ENCODE data around the gene RAB30. TPM values are rescaled to one million over a fixed set of nuclear protein-coding genes. Genes with fewer than 3 reads are reported as not detected.

Gene RAB30
- total and polyA plus RNA-seq, 8 donors, result 11.3 to 15.9 (median 14.3) TPM

DNA sequence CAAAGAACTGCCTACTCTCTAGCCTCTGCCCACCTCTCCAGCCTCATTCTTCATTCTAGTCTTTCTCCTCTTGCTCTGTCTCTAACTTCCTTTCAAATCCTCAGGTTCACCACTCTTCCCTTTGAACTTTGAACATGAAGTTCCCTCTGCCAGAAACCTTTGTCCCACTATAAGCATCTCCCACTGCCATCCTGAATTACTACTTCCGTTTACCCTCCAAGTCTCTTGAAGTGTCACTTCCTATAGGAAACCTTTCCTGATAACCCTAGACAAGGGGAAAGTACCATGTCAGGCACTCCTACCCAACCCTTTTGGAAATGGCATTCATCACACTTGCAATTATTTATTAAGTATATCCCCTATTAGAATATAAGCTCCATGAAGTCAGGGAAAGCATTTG is 3.1 kb downstream of the RAB30 start:
- intact Hi-C loops (cut with DNase I), result no loop called here
- no peak for ATAC-seq
- H3K36me3 ChIP-seq, result no peaks in the 10 kb centered on the region
- H3K9me3 ChIP-seq, result no peaks in the 10 kb centered on the region
- H3K4me3 ChIP-seq, result no peak overlapping the region
- H3K27ac ChIP-seq, result no peak overlapping the region
- H3K4me1 ChIP-seq, result peaks cover 15 to 41% of the 10 kb centered on the region in 2 donors
- no peak for TF ChIP-seq CTCF (IDR thresholded peaks at IDR 0.05)
- DNase-seq, result no peak
- peaks cover 0 to 12% of the 10 kb centered on the region in 2 donors for H3K27me3 ChIP-seq

DNA sequence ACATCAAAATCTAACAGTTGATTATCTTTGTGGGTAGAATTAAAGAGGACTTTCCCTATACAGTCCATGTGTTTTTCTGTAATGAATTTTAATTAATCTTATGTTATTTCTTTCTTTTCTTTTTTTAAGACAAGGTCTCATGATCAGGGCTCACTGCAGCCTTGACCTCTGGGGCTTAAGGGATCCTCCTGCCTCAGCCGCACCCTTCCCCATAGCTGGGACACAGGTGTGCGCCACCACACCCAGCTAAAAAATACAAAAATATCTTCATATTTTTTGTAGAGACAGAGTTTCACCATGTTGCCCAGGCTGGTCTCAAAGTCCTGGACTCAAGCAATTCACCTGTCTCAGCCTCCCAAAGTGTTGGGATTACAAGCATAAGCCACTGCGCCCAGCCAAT is 7.7 kb downstream of the RAB30 start:
- intact Hi-C loops (cut with DNase I), result no loop called here
- no peak overlapping the region for H3K4me3 ChIP-seq
- DNase-seq, result no peak
- TF ChIP-seq CTCF (IDR thresholded peaks at IDR 0.05), result no peak
- ATAC-seq, result no peak
- H3K27ac ChIP-seq, result no peak overlapping the region
- H3K9me3 ChIP-seq, result no peaks in the 10 kb centered on the region
- H3K4me1 ChIP-seq, result peaks cover 2 to 22% of the 10 kb centered on the region in 2 donors
- no peaks in the 10 kb centered on the region for H3K36me3 ChIP-seq
- no peaks in the 10 kb centered on the region for H3K27me3 ChIP-seq

DNA sequence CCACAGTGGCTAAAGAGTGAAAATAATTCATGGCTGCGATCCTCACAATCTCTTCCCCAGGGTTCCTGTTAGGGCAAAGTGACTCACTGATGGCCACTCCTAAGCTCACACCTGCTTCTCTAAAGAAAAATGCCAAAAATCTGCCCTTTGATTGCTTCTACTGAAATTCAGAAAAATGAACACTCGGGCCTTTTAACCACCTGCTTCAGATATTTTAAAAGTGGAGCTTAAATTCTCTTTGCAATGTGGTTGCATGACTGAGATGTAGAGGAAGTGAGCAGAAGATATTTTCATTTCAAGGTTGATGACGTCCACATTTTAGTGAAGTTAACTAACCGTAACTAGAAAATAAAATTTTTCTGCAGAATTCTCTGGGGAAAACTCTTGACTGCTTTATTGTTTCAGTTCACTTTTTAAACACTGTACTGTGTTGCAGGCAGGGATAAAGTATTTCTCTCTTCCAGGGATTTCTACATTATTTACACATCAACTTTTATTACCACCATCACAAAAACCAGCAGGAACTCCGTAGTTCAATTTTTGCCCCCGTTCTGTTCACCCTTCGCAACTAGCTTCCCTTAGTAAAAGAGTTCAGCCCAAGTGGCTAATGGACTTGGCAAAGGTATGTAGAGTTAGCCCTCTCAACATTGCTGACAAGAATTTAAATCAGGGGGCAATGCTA is 8.5 kb downstream of the RAB30 start:
- H3K27me3 ChIP-seq, result no peaks in the 10 kb centered on the region
- H3K4me3 ChIP-seq, result no peak overlapping the region
- peak; percentile 83 for ATAC-seq
- peaks cover 0 to 18% of the 10 kb centered on the region in 2 donors for H3K4me1 ChIP-seq
- H3K27ac ChIP-seq, result no peak overlapping the region
- intact Hi-C loops (cut with DNase I), result no loop called here
- TF ChIP-seq CTCF (IDR thresholded peaks at IDR 0.05), result no peak
- no peak for DNase-seq
- no peaks in the 10 kb centered on the region for H3K9me3 ChIP-seq
- no peaks in the 10 kb centered on the region for H3K36me3 ChIP-seq

- intact Hi-C loops (cut with DNase I), result no loop called here
- Histone ChIP-seq H3K27me3 (no peaks in the 10 kb centered on the region), H3K4me1 (peaks cover 0 to 14% of the 10 kb centered on the region in 2 donors), H3K4me3 (no peak overlapping the region), H3K27ac (no peak overlapping the region), H3K36me3 (no peaks in the 10 kb centered on the region), H3K9me3 (no peaks in the 10 kb centered on the region)
- no peak for TF ChIP-seq CTCF (IDR thresholded peaks at IDR 0.05)
- DNase-seq (no peak), ATAC-seq (no peak)
Measured at GRCh38 chr11:83061883-83062282, 9.8 kb downstream of the RAB30 start.

GRCh38 chr11:83060965-83061364 is 10.7 kb downstream of the RAB30 start:
- intact Hi-C loops (cut with DNase I), result no loop called here
- Histone ChIP-seq H3K27ac (no peak overlapping the region), H3K9me3 (no peaks in the 10 kb centered on the region), H3K36me3 (no peaks in the 10 kb centered on the region), H3K4me1 (peaks cover 0 to 14% of the 10 kb centered on the region in 2 donors), H3K4me3 (no peak overlapping the region), H3K27me3 (no peaks in the 10 kb centered on the region)
- DNase-seq (no peak), ATAC-seq (no peak)
- TF ChIP-seq CTCF (IDR thresholded peaks at IDR 0.05), result no peak
